ENCODE results near the gene LRRC8E. TPM values are rescaled to one million over a fixed set of nuclear protein-coding genes. Genes with fewer than 3 reads are reported as not detected.

The LRRC8E gene
- total RNA-seq, 1 donor from 2014 or later: 6.6 TPM

DNA sequence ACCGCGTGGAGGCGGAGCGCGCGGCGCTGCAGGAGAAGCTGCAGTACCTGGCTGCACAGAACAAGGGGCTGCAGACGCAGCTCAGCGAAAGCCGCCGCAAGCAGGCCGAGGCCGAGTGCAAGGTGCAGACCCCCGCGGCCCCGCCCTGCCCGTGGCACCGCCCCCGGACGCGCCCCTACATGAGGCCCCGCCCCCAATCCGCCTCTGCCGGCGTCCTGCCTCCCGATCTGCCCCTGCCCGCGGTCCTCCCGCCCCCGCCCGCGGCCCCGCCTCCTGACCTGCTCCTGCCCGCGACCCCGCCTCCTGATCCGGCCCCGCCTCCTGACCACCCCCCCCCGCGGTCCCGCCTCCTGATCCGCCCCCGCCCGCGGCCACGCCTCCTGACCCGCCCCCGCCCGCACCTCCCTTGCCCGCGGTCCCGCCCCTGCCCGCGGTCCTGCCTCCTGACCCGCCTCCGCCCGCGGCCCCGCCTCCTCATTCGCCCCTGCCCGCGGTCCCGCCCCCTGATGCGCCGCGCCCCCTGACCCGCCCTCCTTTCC, 25.8 kb upstream of the LRRC8E start:
- Histone ChIP-seq H4K20me1 (ENCODE audit: insufficient read depth, low read length) (peaks cover 18% of the 10 kb centered on the region), H3K4me1 (ENCODE audit: insufficient read depth, low read length) (no peaks in the 10 kb centered on the region), H3K79me2 (ENCODE audit: insufficient read depth, low read length) (no peaks in the 10 kb centered on the region), H3K27me3 (ENCODE audit: insufficient read depth, low read length) (peaks cover 10% of the 10 kb centered on the region), H3K36me3 (ENCODE audit: insufficient read depth, low read length) (no peaks in the 10 kb centered on the region), H3K9ac (ENCODE audit: low read length) (no peak overlapping the region), H3K4me2 (ENCODE audit: low read length) (peak overlapping the region; percentile 64), H3K27ac (ENCODE audit: low read depth, low read length) (no peak overlapping the region), H2AFZ (ENCODE audit: low read depth, low read length) (peak overlapping the region; percentile 26), H3K9me3 (ENCODE audit: insufficient read depth, low read depth, low read length) (no peaks in the 10 kb centered on the region), H3K4me3 (ENCODE audit: insufficient read depth, low read depth, low read length) (no peak overlapping the region)
- no peak for FAIRE-seq
- Mint-ChIP-seq H3K36me3 (ENCODE audit: low read depth, unreplicated experiment) (peaks cover 2% of the 10 kb centered on the region), H3K4me1 (ENCODE audit: low read depth, unreplicated experiment) (peaks cover 2% of the 10 kb centered on the region), H3K27ac (ENCODE audit: unreplicated experiment) (no peak overlapping the region), H3K9me3 (ENCODE audit: unreplicated experiment) (no peaks in the 10 kb centered on the region), H3K4me3 (ENCODE audit: unreplicated experiment) (no peak overlapping the region), H3K27me3 (ENCODE audit: low read depth, unreplicated experiment) (peaks cover 23% of the 10 kb centered on the region)
- no peak for DNase-seq (ENCODE audit: low read depth)
- no peak for TF ChIP-seq EZH2 (IDR thresholded peaks at IDR 0.05; ENCODE audit: insufficient read depth, low read length)
- TF ChIP-seq, protein P1, sequence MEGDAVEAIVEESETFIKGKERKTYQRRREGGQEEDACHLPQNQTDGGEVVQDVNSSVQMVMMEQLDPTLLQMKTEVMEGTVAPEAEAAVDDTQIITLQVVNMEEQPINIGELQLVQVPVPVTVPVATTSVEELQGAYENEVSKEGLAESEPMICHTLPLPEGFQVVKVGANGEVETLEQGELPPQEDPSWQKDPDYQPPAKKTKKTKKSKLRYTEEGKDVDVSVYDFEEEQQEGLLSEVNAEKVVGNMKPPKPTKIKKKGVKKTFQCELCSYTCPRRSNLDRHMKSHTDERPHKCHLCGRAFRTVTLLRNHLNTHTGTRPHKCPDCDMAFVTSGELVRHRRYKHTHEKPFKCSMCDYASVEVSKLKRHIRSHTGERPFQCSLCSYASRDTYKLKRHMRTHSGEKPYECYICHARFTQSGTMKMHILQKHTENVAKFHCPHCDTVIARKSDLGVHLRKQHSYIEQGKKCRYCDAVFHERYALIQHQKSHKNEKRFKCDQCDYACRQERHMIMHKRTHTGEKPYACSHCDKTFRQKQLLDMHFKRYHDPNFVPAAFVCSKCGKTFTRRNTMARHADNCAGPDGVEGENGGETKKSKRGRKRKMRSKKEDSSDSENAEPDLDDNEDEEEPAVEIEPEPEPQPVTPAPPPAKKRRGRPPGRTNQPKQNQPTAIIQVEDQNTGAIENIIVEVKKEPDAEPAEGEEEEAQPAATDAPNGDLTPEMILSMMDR (IDR thresholded peaks at IDR 0.05; ENCODE audit: insufficient read depth, low read depth, low read length): no peak

DNA sequence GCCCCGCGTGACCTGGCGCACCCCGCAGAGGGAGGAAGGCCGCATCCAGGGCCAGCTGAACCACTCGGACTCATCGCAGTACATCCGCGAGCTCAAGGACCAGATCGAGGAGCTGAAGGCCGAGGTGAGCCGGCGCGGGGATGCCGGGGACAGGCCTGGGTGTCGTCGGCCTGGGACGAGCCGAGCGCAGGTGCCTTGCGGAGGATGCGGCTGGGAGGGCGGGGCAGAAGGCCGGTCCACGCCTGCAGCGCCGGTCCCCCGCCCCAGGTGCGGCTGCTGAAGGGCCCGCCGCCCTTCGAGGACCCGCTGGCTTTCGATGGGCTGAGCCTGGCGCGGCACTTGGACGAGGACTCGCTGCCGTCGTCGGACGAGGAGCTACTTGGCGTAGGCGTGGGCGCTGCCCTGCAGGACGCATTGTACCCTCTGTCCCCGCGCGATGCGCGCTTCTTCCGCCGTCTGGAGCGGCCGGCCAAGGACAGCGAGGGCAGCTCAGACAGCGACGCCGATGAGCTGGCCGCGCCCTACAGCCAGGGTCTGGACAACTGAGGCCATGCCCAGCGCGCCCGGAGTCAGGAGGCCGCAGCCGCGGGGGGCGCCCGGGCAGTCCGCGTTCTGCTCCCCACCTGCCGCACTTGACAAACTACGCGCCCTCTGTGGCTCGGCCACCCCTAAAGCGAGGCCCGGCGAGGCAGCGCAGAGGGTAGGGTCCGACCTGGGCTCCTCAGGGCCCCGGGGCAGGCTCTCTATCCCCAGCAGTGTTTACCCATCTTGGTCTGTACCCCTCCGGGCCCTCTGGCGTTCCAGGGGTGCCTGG, 24.9 kb upstream of the LRRC8E start:
- Histone ChIP-seq H3K36me3 (ENCODE audit: insufficient read depth, low read length) (no peaks in the 10 kb centered on the region), H3K27ac (ENCODE audit: low read depth, low read length) (no peak overlapping the region), H3K9ac (ENCODE audit: low read length) (no peak overlapping the region), H2AFZ (ENCODE audit: low read depth, low read length) (no peak overlapping the region), H3K4me3 (ENCODE audit: insufficient read depth, low read depth, low read length) (no peak overlapping the region), H3K4me2 (ENCODE audit: low read length) (no peak overlapping the region), H4K20me1 (ENCODE audit: insufficient read depth, low read length) (peaks cover 18% of the 10 kb centered on the region), H3K4me1 (ENCODE audit: insufficient read depth, low read length) (no peaks in the 10 kb centered on the region), H3K27me3 (ENCODE audit: insufficient read depth, low read length) (peaks cover 11% of the 10 kb centered on the region), H3K79me2 (ENCODE audit: insufficient read depth, low read length) (no peaks in the 10 kb centered on the region), H3K9me3 (ENCODE audit: insufficient read depth, low read depth, low read length) (no peaks in the 10 kb centered on the region)
- Mint-ChIP-seq H3K4me3 (ENCODE audit: unreplicated experiment) (no peak overlapping the region), H3K4me1 (ENCODE audit: low read depth, unreplicated experiment) (peaks cover under 1% of the 10 kb centered on the region), H3K27ac (ENCODE audit: unreplicated experiment) (no peak overlapping the region), H3K27me3 (ENCODE audit: low read depth, unreplicated experiment) (peaks cover 25% of the 10 kb centered on the region), H3K9me3 (ENCODE audit: unreplicated experiment) (no peaks in the 10 kb centered on the region), H3K36me3 (ENCODE audit: low read depth, unreplicated experiment) (peaks cover 2% of the 10 kb centered on the region)
- DNase-seq (ENCODE audit: low read depth) (no peak), FAIRE-seq (no peak)
- TF ChIP-seq EZH2 (IDR thresholded peaks at IDR 0.05; ENCODE audit: insufficient read depth, low read length): no peak
- TF ChIP-seq, protein P1 (IDR thresholded peaks at IDR 0.05; ENCODE audit: insufficient read depth, low read depth, low read length): no peak

All from astrocyte (in vitro differentiated cells and primary cell).